Endothelial cell of umbilical vein (primary cell): Measurements from ENCODE around the gene GMCL1. TPM values are rescaled to one million over a fixed set of nuclear protein-coding genes. Genes with fewer than 3 reads are reported as not detected.

ENCODE experiments used
- BruUV-seq: library from RNA; stranded (reverse); fragments of 400-500 nt; replicated peaks from 2 replicates; lab custom pipeline; 2021; lab: Mats Ljungman, UMichigan
- CTCF ChIA-PET: fragments of 300-600, 350-600 bp; sonication (Branson Sonifier 250); formaldehyde crosslinking; loops from one replicate; lab custom pipeline; 2021; ENCODE audit warnings: antibody characterized with exemption, inconsistent platforms; lab: Charles Lee
- POLR2A ChIA-PET: fragments of 300-600, 350-600 bp; sonication (Branson Sonifier 250); formaldehyde crosslinking; loops from one replicate; lab custom pipeline; 2021; ENCODE audit warnings: antibody characterized with exemption, inconsistent platforms; lab: Charles Lee
- DNase-seq: peaks from one replicate; pipeline ENCODE4 v3.0.0-alpha.2; 2011; ENCODE audit warnings: low read depth, low spot score
- FAIRE-seq: peaks from 2 replicates; lab custom pipeline; 2011; peaks lifted over from hg19 to GRCh38; lab: Jason Lieb, UNC
- H2AFZ ChIP-seq: 2 replicates; pipeline ENCODE4 v1.6.0; 2012; ENCODE audit warnings: low read depth, low read length, control low read depth, inconsistent platforms
- H3K27ac ChIP-seq: 2 replicates; pipeline ENCODE4 v1.5.1; 2011; ENCODE audit warnings: low read depth, mild to moderate bottlenecking, control low read depth, low read length, moderate library complexity; ENCODE audit not compliant: insufficient read depth
- H3K27me3 ChIP-seq, 2 experiments: 2 replicates each; pipeline versions ENCODE4 v1.6.0 to v1.6.1; 2011; ENCODE audit warnings: low read length in 2 of 2, mixed read lengths in 1 of 2; ENCODE audit not compliant: control insufficient read depth in 2 of 2, insufficient read depth in 2 of 2
- H3K36me3 ChIP-seq, 2 experiments: 2 replicates in 1 of 2; 3 replicates in 1 of 2; pipeline ENCODE4 v1.5.1; 2011; ENCODE audit warnings: low read length in 2 of 2, mild to moderate bottlenecking in 1 of 2, moderate library complexity in 1 of 2; ENCODE audit not compliant: control insufficient read depth in 2 of 2, insufficient read depth in 2 of 2; ENCODE audit errors: extremely low read depth in 1 of 2
- H3K4me1 ChIP-seq: 3 replicates; pipeline ENCODE4 v1.5.1; 2011; ENCODE audit warnings: mild to moderate bottlenecking, low read length; ENCODE audit not compliant: control insufficient read depth, insufficient read depth; ENCODE audit errors: extremely low read depth
- H3K4me2 ChIP-seq: 2 replicates; pipeline ENCODE4 v1.6.1; 2011; ENCODE audit warnings: low read length, control low read depth, mixed read lengths; ENCODE audit not compliant: insufficient read depth
- H3K4me3 ChIP-seq, 3 experiments: fragments of 200-600 bp in 1 of 3; sonication (generic), shearing (Covaris generic) in 1 of 3; replicated peaks in 1 of 3; 2 replicates each; pipeline ENCODE4 v1.5.1; 2011 to 2016; ENCODE audit warnings: control low read depth in 3 of 3, low read length in 3 of 3, mild to moderate bottlenecking in 2 of 3, inconsistent platforms in 1 of 3, low read depth in 1 of 3, moderate library complexity in 1 of 3; ENCODE audit not compliant: insufficient read depth in 1 of 3
- H3K79me2 ChIP-seq: 2 replicates; pipeline ENCODE4 v1.6.0; 2012; ENCODE audit warnings: low read length, inconsistent platforms; ENCODE audit not compliant: control insufficient read depth, insufficient read depth
- H3K9ac ChIP-seq: replicated peaks from 2 replicates; pipeline ENCODE3; 2011; ENCODE audit warnings: low read length, control low read depth; ENCODE audit not compliant: insufficient read depth; ENCODE audit errors: extremely low read depth
- H3K9me1 ChIP-seq: replicated peaks from 3 replicates; pipeline ENCODE4 v1.6.0; 2011; ENCODE audit warnings: mild to moderate bottlenecking, low read length; ENCODE audit not compliant: control insufficient read depth, insufficient read depth; ENCODE audit errors: extremely low read depth
- H3K9me3 ChIP-seq: replicated peaks from 2 replicates; pipeline ENCODE4 v1.5.1; 2012; ENCODE audit warnings: low read length, inconsistent platforms; ENCODE audit not compliant: control insufficient read depth, insufficient read depth
- H4K20me1 ChIP-seq: replicated peaks from 2 replicates; pipeline ENCODE3; 2011; ENCODE audit warnings: mild to moderate bottlenecking, low read length; ENCODE audit not compliant: control insufficient read depth, insufficient read depth; ENCODE audit errors: extremely low read depth
- CTCF ChIP-seq, 2 donors: IDR thresholded peaks; 1 replicate in 1 of 2; 2 replicates in 1 of 2; pipeline ENCODE4 v1.5.1; 2011; ENCODE audit warnings: low read length in 2 of 2, mild to moderate bottlenecking in 2 of 2, moderate library complexity in 2 of 2, control low read depth in 1 of 2, inconsistent platforms in 1 of 2, low read depth in 1 of 2; ENCODE audit not compliant: insufficient read depth in 1 of 2; ENCODE audit errors: extremely low read depth in 1 of 2
- EZH2 ChIP-seq: IDR thresholded peaks from 2 replicates; pipeline ENCODE4 v1.6.1; 2012; ENCODE audit warnings: borderline replicate concordance, low read depth, mild to moderate bottlenecking, moderate library complexity, low read length, inconsistent platforms; ENCODE audit not compliant: severe bottlenecking
- FOS ChIP-seq: IDR thresholded peaks from 2 replicates; pipeline ENCODE4 v1.6.1; 2011; ENCODE audit warnings: mild to moderate bottlenecking, low read length, moderate library complexity, borderline replicate concordance; ENCODE audit not compliant: insufficient read depth
- GATA2 ChIP-seq: IDR thresholded peaks from 2 replicates; pipeline ENCODE4 v1.7.0; 2011; ENCODE audit warnings: low read depth, mild to moderate bottlenecking, moderate library complexity, mixed read lengths, low read length; ENCODE audit not compliant: insufficient read length, insufficient read depth
- JUN ChIP-seq: IDR thresholded peaks from 2 replicates; pipeline ENCODE4 v1.6.1; 2011; ENCODE audit warnings: borderline replicate concordance, low read depth; ENCODE audit not compliant: insufficient read length, insufficient read depth
- MAX ChIP-seq: IDR thresholded peaks from 2 replicates; pipeline ENCODE4 v1.6.1; 2011; ENCODE audit not compliant: insufficient read depth, insufficient read length
- MYC ChIP-seq: IDR thresholded peaks from one replicate; pipeline ENCODE4 v1.6.1; 2011; ENCODE audit warnings: mild to moderate bottlenecking, low read depth, low read length
- POLR2A ChIP-seq: IDR thresholded peaks from 2 replicates; pipeline ENCODE4 v1.6.1; 2012; ENCODE audit warnings: low read depth, mild to moderate bottlenecking, control low read depth, low read length
- POLR2AphosphoS5 ChIP-seq: IDR thresholded peaks from 2 replicates; pipeline ENCODE4 v1.6.1; 2012; ENCODE audit warnings: low read depth, mild to moderate bottlenecking, control low read depth, low read length, moderate library complexity; ENCODE audit not compliant: insufficient read depth
- dilution Hi-C: fragments of 300-500 bp; cut with MboI; formaldehyde crosslinking; loops from one replicate; pipeline ENCODE4 v1.15.0; 2019; ENCODE audit warnings: low sequenced_read_pairs; ENCODE audit not compliant: extremely low pct_ligation_motif_present
- intact Hi-C: fragments of 100-400 bp; cut with micrococcal nuclease; formaldehyde crosslinking; loops from one replicate; pipeline ENCODE4 v1.10.0; 2022
- polyA plus RNA-seq, 4 experiments: library from polyadenylated mRNA; depleted of rRNA in 3 of 4; stranded (reverse) in 3 of 4; unstranded in 1 of 4; fragments of >200 nt; gene quantifications; 2 replicates each; pipeline versions ENCODE4 v1.2.1 to v1.2.3, GENCODE V29; 2011 to 2012; ENCODE audit warnings: missing spikeins in 1 of 4
- small RNA-seq: library from RNA; depleted of rRNA; stranded (forward); fragments of <200 nt; gene quantifications from one replicate; pipeline ENCODE3, GENCODE V24; 2012; ENCODE audit warnings: low replicate concordance, low read depth; ENCODE audit not compliant: insufficient read depth, insufficient read length
- total RNA-seq: library from RNA; stranded (reverse); gene quantifications from 2 replicates; pipeline ENCODE4 v1.2.3, GENCODE V29; 2021

GMCL1 gene
- total and polyA plus RNA-seq, 2 donors (not counting 3 experiments of a cell fraction or from before 2014, with no cell fraction given) = 4.2 to 14.6 TPM

- Histone ChIP-seq H3K79me2 (peaks cover 3% of the 10 kb centered on the region), H3K27ac (no peak overlapping the region), H3K9me1 (no peaks in the 10 kb centered on the region), H2AFZ (no peak overlapping the region), H3K27me3 (no peaks in the 10 kb centered on the region), H3K9me3 (no peaks in the 10 kb centered on the region), H4K20me1 (no peaks in the 10 kb centered on the region), H3K4me2 (no peak overlapping the region), H3K4me1 (peaks cover 4% of the 10 kb centered on the region), H3K4me3 (no peak overlapping the region), H3K36me3 (peaks cover 0 to 6% of the 10 kb centered on the region in 2 experiments), H3K9ac (no peak overlapping the region)
- no TSS peak for BruUV-seq
- dilution Hi-C loops (no loop called here), intact Hi-C loops (no loop called here)
- POLR2A ChIA-PET = no interaction called here
- TF ChIP-seq FOS (no peak), POLR2A (no peak), JUN (no peak), EZH2 (no peak), POLR2AphosphoS5 (no peak), MAX (no peak), CTCF (IDR thresholded peaks at IDR 0.05; ENCODE audit: extremely low read depth in 1 of 2, insufficient read depth in 1 of 2, low read depth in 1 of 2, low read length in 2 of 2) (no peak), MYC (no peak), GATA2 (no peak)
- DNase-seq (no peak), FAIRE-seq (no peak)
- CTCF ChIA-PET = no interaction called here
Observed at GRCh38 chr2:69926849-69927515, 97.5 kb downstream of the GMCL1 start.

Small RNA genes within 50 kb of the gene (small RNA-seq; reads per million reads assigned to genes)
- not detected for gene RPL23AP92

Other genes starting within 250 kb of the GMCL1 start
- gene AAK1, start 185.9 kb upstream of the GMCL1 start, total RNA-seq = 116 and 127 TPM in 2 replicates
- gene AAK1, start 185.9 kb upstream of the GMCL1 start, polyA plus RNA-seq = 29.2 and 31.0 TPM in 2 replicates
- gene ANXA4, start 87.5 kb upstream of the GMCL1 start, total RNA-seq = 70.8 and 79.6 TPM in 2 replicates
- gene ANXA4, start 87.5 kb upstream of the GMCL1 start, polyA plus RNA-seq = 29.4 and 42.2 TPM in 2 replicates
- 43.2 and 50.6 TPM in 2 replicates for gene SNRNP27, start 64.3 kb downstream of the GMCL1 start, total RNA-seq
- gene SNRNP27, start 64.3 kb downstream of the GMCL1 start, polyA plus RNA-seq = 9.1 and 12.7 TPM in 2 replicates
- 10.6 and 11.7 TPM in 2 replicates for gene MXD1, start 85.4 kb downstream of the GMCL1 start, total RNA-seq
- gene MXD1, start 85.4 kb downstream of the GMCL1 start, polyA plus RNA-seq = 5.5 and 6.7 TPM in 2 replicates
- gene ASPRV1, start 132.0 kb downstream of the GMCL1 start, total RNA-seq = 0.15 and 0.48 TPM in 2 replicates
- gene ASPRV1, start 132.0 kb downstream of the GMCL1 start, polyA plus RNA-seq = 0.19 and 0.22 TPM in 2 replicates